ENCODE results near the gene TWNK. TPM values are rescaled to one million over a fixed set of nuclear protein-coding genes. Genes with fewer than 3 reads are reported as not detected.
A peak's percentile ranks its signal among the peaks of the same experiment; 100 is the strongest.

TWNK gene
- polyA plus RNA-seq, 2 of the 4 experiments (the other 2 are of a cell fraction): 21.1 to 34.7 TPM

DNA sequence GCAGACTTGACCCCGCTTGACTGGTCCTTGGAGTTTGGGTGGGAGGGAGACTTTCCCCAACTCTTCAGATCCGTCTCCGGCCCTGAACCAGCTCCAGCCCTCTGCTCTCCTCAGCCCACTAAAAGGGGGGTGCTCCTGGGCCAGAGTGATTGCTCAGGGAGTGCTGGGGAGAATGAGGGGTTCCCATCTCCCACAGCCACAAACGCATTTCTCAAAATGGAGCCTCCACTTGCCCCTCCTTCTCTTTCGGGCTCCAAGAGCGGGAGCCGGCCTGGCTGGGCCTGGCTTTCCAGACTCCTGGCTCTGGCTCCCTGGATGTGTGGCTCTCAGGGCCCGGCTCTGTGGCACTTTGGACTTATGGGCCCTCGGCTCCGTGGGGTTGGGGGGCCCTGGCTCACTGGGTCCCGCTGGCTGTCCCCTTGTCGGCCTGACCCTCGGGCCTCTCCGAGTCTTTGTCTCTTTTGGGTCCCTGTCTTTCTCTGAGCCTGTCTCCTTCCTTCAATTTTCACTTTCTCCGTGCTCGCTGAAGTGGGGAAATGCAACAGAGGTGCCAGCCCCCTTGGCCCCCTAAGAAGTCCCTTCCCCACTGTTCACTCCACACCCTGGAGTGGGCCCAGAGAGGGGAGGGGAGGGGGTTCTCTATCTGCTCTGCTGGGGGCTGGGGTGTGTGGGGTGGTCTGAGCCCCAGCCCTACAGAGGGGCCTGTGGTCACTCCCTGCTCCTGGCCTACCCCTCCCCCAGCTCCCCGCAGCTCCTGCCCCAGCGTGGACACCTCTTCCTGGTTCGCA is 13.0 kb downstream of the TWNK start:
- H3K4me1 ChIP-seq: peaks cover 27% of the 10 kb centered on the region
- peak overlapping the region; percentile 89 for H3K4me2 ChIP-seq
- FAIRE-seq (no peak), ATAC-seq (no peak), DNase-seq (ENCODE audit: low read depth in 1 of 2, low spot score in 1 of 2) (no peak)
- ChIA-PET POLR2A (interaction anchor here (1.6 kb wide), 1 partner anchor 11 kb away, joined by 7 read pairs; no protein-coding TSS in a partner anchor), CTCF (interaction anchor here (1.2 to 25.8 kb wide), 9 partner anchors 7 to 59 kb away, joined by 3 to 608 read pairs (median 18); partner anchors contain the start of genes MRPL43, PDZD7, SFXN3 and TWNK)
- H3K27ac ChIP-seq: peak overlapping the region; percentile 98
- no peaks in the 10 kb centered on the region for H3K9me3 ChIP-seq
- 39% methylated on average over 19 of the region's 19 CpGs for WGBS (ENCODE audit: missing lambda C conversion rate)
- TF ChIP-seq EHMT2 (IDR thresholded peaks at IDR 0.05; ENCODE audit: low read depth) (no peak), POLR2A (IDR thresholded peaks at IDR 0.05; ENCODE audit: low read length) (0 out of 2 replicates have a peak, but pooled peaks have one; percentile 5)
- TF ChIP-seq, protein P1, sequence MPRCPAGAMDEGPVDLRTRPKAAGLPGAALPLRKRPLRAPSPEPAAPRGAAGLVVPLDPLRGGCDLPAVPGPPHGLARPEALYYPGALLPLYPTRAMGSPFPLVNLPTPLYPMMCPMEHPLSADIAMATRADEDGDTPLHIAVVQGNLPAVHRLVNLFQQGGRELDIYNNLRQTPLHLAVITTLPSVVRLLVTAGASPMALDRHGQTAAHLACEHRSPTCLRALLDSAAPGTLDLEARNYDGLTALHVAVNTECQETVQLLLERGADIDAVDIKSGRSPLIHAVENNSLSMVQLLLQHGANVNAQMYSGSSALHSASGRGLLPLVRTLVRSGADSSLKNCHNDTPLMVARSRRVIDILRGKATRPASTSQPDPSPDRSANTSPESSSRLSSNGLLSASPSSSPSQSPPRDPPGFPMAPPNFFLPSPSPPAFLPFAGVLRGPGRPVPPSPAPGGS (IDR thresholded peaks at IDR 0.05): no peak
- peak overlapping the region; percentile 92 for H3K4me3 ChIP-seq

DNA sequence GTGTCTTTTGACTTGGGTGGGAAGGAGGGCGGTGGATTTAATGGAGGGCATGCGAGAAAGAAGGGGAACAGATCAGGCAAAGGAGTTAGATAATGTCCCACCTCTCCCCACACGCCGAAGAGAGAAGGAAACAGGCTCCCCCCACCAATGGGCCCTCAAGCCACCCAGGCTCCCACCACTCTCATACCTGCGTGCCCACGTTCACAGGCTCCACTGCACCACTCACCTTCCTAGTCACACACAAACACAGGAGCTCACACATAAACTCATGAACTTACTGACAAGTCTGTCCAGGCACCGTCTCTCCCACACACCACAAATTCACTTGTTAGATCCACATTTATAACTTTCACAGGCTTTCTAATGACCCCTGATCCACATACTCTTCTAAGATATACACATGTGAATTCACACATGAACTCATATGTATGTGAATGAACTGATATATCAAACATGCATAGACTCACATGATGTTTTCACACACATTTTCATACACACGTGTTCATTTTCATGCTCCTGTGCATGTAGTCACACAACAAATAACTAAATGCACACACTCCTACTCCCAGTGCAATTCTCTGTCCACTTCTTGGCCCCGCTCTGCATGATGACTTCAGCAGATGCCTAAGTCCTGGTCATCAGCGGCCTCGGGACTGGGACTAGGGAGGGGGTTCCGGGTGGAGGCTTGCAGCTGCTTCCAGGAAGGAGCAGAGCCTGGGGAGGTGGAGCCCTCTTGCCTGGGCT is 13.7 kb downstream of the TWNK start:
- TF ChIP-seq JUN (IDR thresholded peaks at IDR 0.05) (no peak), GATA3 (IDR thresholded peaks at IDR 0.05; ENCODE audit: borderline replicate concordance) (no peak), HOXB5 (CRISPR knock-in tag; IDR thresholded peaks at IDR 0.05) (no peak), BHLHE40 (IDR thresholded peaks at IDR 0.05; ENCODE audit: low read depth, low read length) (no peak), HEYL (CRISPR knock-in tag; IDR thresholded peaks at IDR 0.05) (no peak)
- TF ChIP-seq, protein P2, sequence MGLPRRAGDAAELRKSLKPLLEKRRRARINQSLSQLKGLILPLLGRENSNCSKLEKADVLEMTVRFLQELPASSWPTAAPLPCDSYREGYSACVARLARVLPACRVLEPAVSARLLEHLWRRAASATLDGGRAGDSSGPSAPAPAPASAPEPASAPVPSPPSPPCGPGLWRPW (IDR thresholded peaks at IDR 0.05): no peak
- CTCF ChIA-PET: interaction anchor here (1.3 to 25.8 kb wide), 6 partner anchors 6 to 62 kb away, joined by 3 to 608 read pairs (median 226); partner anchors contain the start of genes LZTS2, MRPL43, PDZD7 and SFXN3
- no peak overlapping the region; the same call in 2 of the 3 replicates for H3K4me3 ChIP-seq
- H3K4me2 ChIP-seq: peak overlapping the region; percentile 89
- H3K9me3 ChIP-seq: no peaks in the 10 kb centered on the region
- ATAC-seq: no peak
- peaks cover 27% of the 10 kb centered on the region for H3K4me1 ChIP-seq
- 80% methylated on average over 12 of the region's 12 CpGs for WGBS (ENCODE audit: missing lambda C conversion rate)
- no peak for FAIRE-seq
- peak overlapping the region in 1 of 2 experiments; percentile 98; a peak in 3 of 6 replicates for H3K27ac ChIP-seq
- POLR2A ChIA-PET: interaction anchor here (1.6 kb wide), 1 partner anchor 10 kb away, joined by 7 read pairs; no protein-coding TSS in a partner anchor
- DNase-seq (ENCODE audit: low read depth in 1 of 2, low spot score in 1 of 2): no peak

DNA sequence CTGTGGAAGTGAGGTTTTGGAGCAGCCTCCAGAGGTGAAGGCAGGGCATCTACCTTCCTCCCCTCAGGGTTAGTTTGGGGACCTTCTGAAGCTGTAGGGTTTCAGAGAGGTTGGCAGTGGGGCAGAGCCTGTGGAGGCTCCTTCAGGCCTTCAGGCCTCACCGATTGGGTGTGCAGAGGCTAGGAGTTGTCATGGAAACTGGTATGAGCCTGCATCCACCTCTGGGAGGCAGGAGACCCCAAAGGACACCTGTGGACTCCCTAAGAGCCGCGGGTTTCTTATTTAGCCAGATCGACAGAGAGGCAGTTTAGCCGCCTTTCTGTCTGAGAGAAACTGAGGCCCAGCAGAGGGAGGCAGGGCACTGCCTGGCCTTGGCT is 14.3 kb downstream of the TWNK start:
- Histone ChIP-seq H3K9me3 (no peaks in the 10 kb centered on the region), H3K4me1 (peaks cover 21% of the 10 kb centered on the region), H3K4me3 (no peak overlapping the region), H3K4me2 (peak overlapping the region; percentile 89; the same call in 2 of the 3 replicates), H3K27ac (no peak overlapping the region)
- POLR2A ChIA-PET: no interaction called here
- DNase-seq (ENCODE audit: low read depth in 1 of 2, low spot score in 1 of 2) (no peak), ATAC-seq (no peak), FAIRE-seq (no peak)
- WGBS (ENCODE audit: missing lambda C conversion rate): 92% methylated on average over 5 of the region's 5 CpGs
- CTCF ChIA-PET: interaction anchor here (1.3 to 25.8 kb wide), 5 partner anchors 8 to 61 kb away, joined by 3 to 608 read pairs (median 145); partner anchors contain the start of genes LZTS2, MRPL43, PDZD7 and SFXN3
- TF ChIP-seq, protein P3, sequence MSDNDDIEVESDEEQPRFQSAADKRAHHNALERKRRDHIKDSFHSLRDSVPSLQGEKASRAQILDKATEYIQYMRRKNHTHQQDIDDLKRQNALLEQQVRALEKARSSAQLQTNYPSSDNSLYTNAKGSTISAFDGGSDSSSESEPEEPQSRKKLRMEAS (IDR thresholded peaks at IDR 0.05): no peak
- TF ChIP-seq HEYL (CRISPR knock-in tag; IDR thresholded peaks at IDR 0.05): no peak
- no peak for TF ChIP-seq RARB (CRISPR knock-in tag; IDR thresholded peaks at IDR 0.05)
- no peak for TF ChIP-seq POLR2AphosphoS2 (conservative IDR thresholded peaks at IDR 0.05; ENCODE audit: low read length)
- no peak for TF ChIP-seq CHD2 (IDR thresholded peaks at IDR 0.05; ENCODE audit: low read length, partially characterized antibody)
- no peak for TF ChIP-seq CEBPB (IDR thresholded peaks at IDR 0.05)
- TF ChIP-seq ZFP36 (IDR thresholded peaks at IDR 0.05; ENCODE audit: borderline replicate concordance, partially characterized antibody): no peak
- TF ChIP-seq TP53 (CRISPR knock-in tag; IDR thresholded peaks at IDR 0.05): no peak
- TF ChIP-seq MAFK (IDR thresholded peaks at IDR 0.05; ENCODE audit: partially characterized antibody): no peak
- no peak for TF ChIP-seq ESRRA (IDR thresholded peaks at IDR 0.05; ENCODE audit: borderline replicate concordance, low read length)
- TF ChIP-seq, protein P4, sequence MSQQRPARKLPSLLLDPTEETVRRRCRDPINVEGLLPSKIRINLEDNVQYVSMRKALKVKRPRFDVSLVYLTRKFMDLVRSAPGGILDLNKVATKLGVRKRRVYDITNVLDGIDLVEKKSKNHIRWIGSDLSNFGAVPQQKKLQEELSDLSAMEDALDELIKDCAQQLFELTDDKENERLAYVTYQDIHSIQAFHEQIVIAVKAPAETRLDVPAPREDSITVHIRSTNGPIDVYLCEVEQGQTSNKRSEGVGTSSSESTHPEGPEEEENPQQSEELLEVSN (IDR thresholded peaks at IDR 0.05; ENCODE audit: borderline replicate concordance, low read depth): no peak
- no peak for TF ChIP-seq FOXS1 (CRISPR knock-in tag; IDR thresholded peaks at IDR 0.05)
- no peak for TF ChIP-seq JUN (IDR thresholded peaks at IDR 0.05)
- no peak for TF ChIP-seq RNF2 (IDR thresholded peaks at IDR 0.05; ENCODE audit: borderline replicate concordance, low read depth)
- TF ChIP-seq EP300 (IDR thresholded peaks at IDR 0.05): no peak
- TF ChIP-seq BHLHE40 (IDR thresholded peaks at IDR 0.05; ENCODE audit: low read depth, low read length): no peak

Measured in A549 (cell line).